HG03354 (cell line): ENCODE data around the gene HAUS1.
A peak's percentile ranks its signal among the peaks of the same experiment; 100 is the strongest.

Experiments used
- ATAC-seq: cut with Tn5 transposase; IDR thresholded peaks from one replicate; pipeline ENCODE4 v1.9.1; 2021; ENCODE audit warnings: mild to moderate bottlenecking; ENCODE audit not compliant: unreplicated experiment, poor library complexity, severe bottlenecking

The HAUS1 gene

GRCh38 chr18:46174342-46175041 is 70.3 kb downstream of the HAUS1 start:
- peak; percentile 17 for ATAC-seq

GRCh38 chr18:46176001-46176400 is 71.8 kb downstream of the HAUS1 start:
- ATAC-seq, result no peak
